Measurements from ENCODE around the gene MARCHF6.
"Not testable (repeated sequence)": the region's sequence is repeated elsewhere in the genome, so short reads cannot be mapped to it uniquely, and the experiment has no call there.

DNA sequence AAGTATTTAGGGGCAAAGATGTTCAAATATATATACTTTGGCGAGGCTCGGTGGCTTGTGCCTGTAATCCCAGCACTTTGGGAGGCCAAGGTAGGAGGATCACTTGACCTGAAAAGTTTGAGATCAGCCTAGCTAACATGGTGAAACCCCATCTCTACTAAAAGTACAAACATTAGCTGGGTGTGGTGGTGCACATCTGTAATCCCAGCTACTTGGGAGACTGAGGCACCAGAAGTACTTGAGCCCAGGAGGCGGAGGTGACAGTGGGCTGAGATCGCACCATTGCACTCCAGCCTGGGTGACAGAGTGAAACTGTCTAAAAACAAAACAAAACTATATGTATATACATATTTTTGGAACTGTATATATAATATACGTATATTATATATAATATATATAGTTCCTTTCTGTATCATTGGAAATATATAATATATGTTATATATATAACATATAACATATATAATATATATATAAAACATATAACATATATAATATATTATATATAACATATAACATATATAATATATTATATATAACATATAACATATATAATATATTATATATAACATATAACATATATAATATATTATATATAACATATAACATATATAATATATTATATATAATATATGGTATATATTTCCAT lies 8.9 kb upstream of the MARCHF6 start:
- TF ChIP-seq NFRKB (IDR thresholded peaks at IDR 0.05); ELF4 (IDR thresholded peaks at IDR 0.05); TARDBP (IDR thresholded peaks at IDR 0.05); BHLHE40 (IDR thresholded peaks at IDR 0.05; ENCODE audit: borderline replicate concordance); FOXA1 (IDR thresholded peaks at IDR 0.05); SUZ12 (IDR thresholded peaks at IDR 0.05); SP1 (IDR thresholded peaks at IDR 0.05); FOXM1 (IDR thresholded peaks at IDR 0.05; ENCODE audit: borderline replicate concordance); CTBP1 (IDR thresholded peaks at IDR 0.05; ENCODE audit: borderline replicate concordance); LEF1 (IDR thresholded peaks at IDR 0.05; ENCODE audit: borderline replicate concordance); FOXK2 (IDR thresholded peaks at IDR 0.05); HDGF (IDR thresholded peaks at IDR 0.05; ENCODE audit: borderline replicate concordance); ZNF384 (IDR thresholded peaks at IDR 0.05): not testable (repeated sequence)
- TF ChIP-seq, protein P1, sequence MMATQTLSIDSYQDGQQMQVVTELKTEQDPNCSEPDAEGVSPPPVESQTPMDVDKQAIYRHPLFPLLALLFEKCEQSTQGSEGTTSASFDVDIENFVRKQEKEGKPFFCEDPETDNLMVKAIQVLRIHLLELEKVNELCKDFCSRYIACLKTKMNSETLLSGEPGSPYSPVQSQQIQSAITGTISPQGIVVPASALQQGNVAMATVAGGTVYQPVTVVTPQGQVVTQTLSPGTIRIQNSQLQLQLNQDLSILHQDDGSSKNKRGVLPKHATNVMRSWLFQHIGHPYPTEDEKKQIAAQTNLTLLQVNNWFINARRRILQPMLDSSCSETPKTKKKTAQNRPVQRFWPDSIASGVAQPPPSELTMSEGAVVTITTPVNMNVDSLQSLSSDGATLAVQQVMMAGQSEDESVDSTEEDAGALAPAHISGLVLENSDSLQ (IDR thresholded peaks at IDR 0.05): not testable (repeated sequence)
